H9 (cell line): ENCODE measurements around the gene MYH11. TPM values are rescaled to one million over a fixed set of nuclear protein-coding genes. Genes with fewer than 3 reads are reported as not detected.

Experiments
- DNase-seq: peaks from one replicate; pipeline ENCODE4 v3.0.0-alpha.2; 2017
- H2AFZ ChIP-seq: one replicate; pipeline ENCODE4 v1.6.1; 2013; ENCODE audit warnings: mild to moderate bottlenecking, low read length, control low read depth, moderate library complexity
- H2AK5ac ChIP-seq: 2 replicates; pipeline ENCODE4 v1.6.1; 2013; ENCODE audit warnings: low read length, control low read depth, mixed read lengths; ENCODE audit not compliant: insufficient read length
- H2BK120ac ChIP-seq: one replicate; pipeline ENCODE4 v1.6.1; 2013; ENCODE audit warnings: low read depth, mild to moderate bottlenecking, low read length, control low read depth, inconsistent platforms; ENCODE audit not compliant: poor library complexity, severe bottlenecking
- H2BK12ac ChIP-seq: 2 replicates; pipeline ENCODE4 v1.6.1; 2013; ENCODE audit warnings: low read length, control low read depth, mixed read lengths, low read depth; ENCODE audit not compliant: insufficient read length
- H2BK15ac ChIP-seq: 2 replicates; pipeline ENCODE4 v1.6.1; 2013; ENCODE audit warnings: low read depth, low read length, control low read depth
- H2BK20ac ChIP-seq: one replicate; pipeline ENCODE4 v1.6.1; 2013; ENCODE audit warnings: low read depth, mild to moderate bottlenecking, low read length, control low read depth, inconsistent platforms; ENCODE audit not compliant: poor library complexity, severe bottlenecking
- H2BK5ac ChIP-seq: 2 replicates; pipeline ENCODE4 v1.6.1; 2013; ENCODE audit warnings: low read length, control low read depth, mixed read lengths; ENCODE audit not compliant: insufficient read length
- H3K14ac ChIP-seq: 2 replicates; pipeline ENCODE4 v1.6.1; 2013; ENCODE audit warnings: low read length, control low read depth; ENCODE audit not compliant: insufficient read depth
- H3K18ac ChIP-seq: 2 replicates; pipeline ENCODE4 v1.6.1; 2013; ENCODE audit warnings: low read depth, mild to moderate bottlenecking, mixed read lengths, low read length, control low read depth; ENCODE audit not compliant: insufficient read length
- H3K23ac ChIP-seq: 2 replicates; pipeline ENCODE4 v1.6.1; 2013; ENCODE audit warnings: low read length, control low read depth, mixed read lengths, low read depth; ENCODE audit not compliant: insufficient read length
- H3K23me2 ChIP-seq: 2 replicates; pipeline ENCODE4 v1.6.1; 2013; ENCODE audit warnings: low read depth, mild to moderate bottlenecking, mixed read lengths, low read length, control low read depth; ENCODE audit not compliant: insufficient read length, poor library complexity, severe bottlenecking
- H3K27ac ChIP-seq: 2 replicates; pipeline ENCODE4 v1.5.1; 2013; ENCODE audit warnings: low read length, control low read depth, mixed read lengths, low read depth; ENCODE audit not compliant: insufficient read length
- H3K27me3 ChIP-seq: 2 replicates; pipeline ENCODE4 v1.6.1; 2013; ENCODE audit warnings: low read length, control low read depth, inconsistent platforms; ENCODE audit not compliant: insufficient read depth
- H3K4ac ChIP-seq: 2 replicates; pipeline ENCODE4 v1.6.1; 2013; ENCODE audit warnings: low read depth, mild to moderate bottlenecking, control low read depth, inconsistent platforms, low read length, moderate library complexity
- H3K4me1 ChIP-seq: 2 replicates; pipeline ENCODE4 v1.6.1; 2013; ENCODE audit warnings: low read length, control low read depth, inconsistent platforms; ENCODE audit not compliant: insufficient read depth
- H3K4me2 ChIP-seq: 2 replicates; pipeline ENCODE4 v1.6.1; 2013; ENCODE audit warnings: low read length, control low read depth, mixed read lengths; ENCODE audit not compliant: insufficient read length, insufficient read depth
- H3K56ac ChIP-seq: 2 replicates; pipeline ENCODE4 v1.6.1; 2013; ENCODE audit warnings: low read depth, mild to moderate bottlenecking, mixed read lengths, low read length, control low read depth; ENCODE audit not compliant: insufficient read length
- H3K79me1 ChIP-seq: 2 replicates; pipeline ENCODE4 v1.6.1; 2013; ENCODE audit warnings: low read depth, mild to moderate bottlenecking, moderate library complexity, low read length, control low read depth, inconsistent platforms; ENCODE audit not compliant: insufficient read depth, poor library complexity, severe bottlenecking
- H3K79me2 ChIP-seq: 2 replicates; pipeline ENCODE4 v1.6.1; 2013; ENCODE audit warnings: low read length, control low read depth, inconsistent platforms; ENCODE audit not compliant: insufficient read depth
- H3K9ac ChIP-seq: 2 replicates; pipeline ENCODE4 v1.6.1; 2013; ENCODE audit warnings: low read length, control low read depth, mixed read lengths; ENCODE audit not compliant: insufficient read length; ENCODE audit errors: extremely low read depth
- H3K9me3 ChIP-seq: one replicate; pipeline ENCODE4 v1.6.1; 2013; ENCODE audit warnings: low read depth, low read length, inconsistent platforms; ENCODE audit not compliant: control insufficient read depth
- H3T11ph ChIP-seq: one replicate; pipeline ENCODE4 v1.6.1; 2013; ENCODE audit warnings: mild to moderate bottlenecking, low read length, control low read depth, inconsistent platforms
- H4K20me1 ChIP-seq: one replicate; pipeline ENCODE4 v1.6.1; 2013; ENCODE audit not compliant: control insufficient read depth, insufficient read length, insufficient read depth
- H4K5ac ChIP-seq: 2 replicates; pipeline ENCODE4 v1.6.1; 2013; ENCODE audit warnings: low read depth, mild to moderate bottlenecking, mixed read lengths, low read length, control low read depth; ENCODE audit not compliant: insufficient read length
- H4K8ac ChIP-seq: replicated peaks from 2 replicates; pipeline ENCODE4 v1.6.1; 2013; ENCODE audit warnings: low read length, control low read depth, mixed read lengths, low read depth; ENCODE audit not compliant: insufficient read length
- H4K91ac ChIP-seq: 2 replicates; pipeline ENCODE4 v1.6.1; 2013; ENCODE audit warnings: low read depth, mild to moderate bottlenecking, moderate library complexity, mixed read lengths, low read length, control low read depth; ENCODE audit not compliant: insufficient read length
- H3K27ac Mint-ChIP-seq, 3 experiments: 2 replicates in 2 of 3; 3 replicates in 1 of 3; pipeline ENCODE4 v1.8.0; 2020 to 2021; ENCODE audit warnings: mixed read lengths in 3 of 3, mild to moderate bottlenecking in 1 of 3, moderate library complexity in 1 of 3
- H3K27me3 Mint-ChIP-seq: 2 replicates; pipeline ENCODE4 v1.8.0; 2021; ENCODE audit warnings: low read depth, mild to moderate bottlenecking, moderate library complexity, mixed read lengths
- H3K36me3 Mint-ChIP-seq, 3 experiments: 2 replicates in 2 of 3; 3 replicates in 1 of 3; pipeline ENCODE4 v1.8.0; 2020 to 2021; ENCODE audit warnings: low read depth in 3 of 3, mixed read lengths in 3 of 3; ENCODE audit not compliant: insufficient read depth in 1 of 3
- H3K4me1 Mint-ChIP-seq, 2 experiments: 2 replicates each; pipeline ENCODE4 v1.8.0; 2020; ENCODE audit warnings: mixed read lengths in 2 of 2
- H3K4me3 Mint-ChIP-seq, 2 experiments: 2 replicates in 1 of 2; 3 replicates in 1 of 2; pipeline ENCODE4 v1.8.0; 2020 to 2021; ENCODE audit warnings: mild to moderate bottlenecking in 2 of 2, mixed read lengths in 2 of 2, moderate library complexity in 1 of 2
- H3K9me3 Mint-ChIP-seq, 2 experiments: 2 replicates in 1 of 2; 3 replicates in 1 of 2; pipeline ENCODE4 v1.8.0; 2020; ENCODE audit warnings: mild to moderate bottlenecking in 2 of 2, mixed read lengths in 2 of 2, moderate library complexity in 1 of 2
- WGBS: extraction: QIAGEN DNeasy Blood & Tissue Kit; methylation state at CpG from one replicate; pipeline ENCODE4 v1.1.7; 2013; ENCODE audit warnings: missing lambda C conversion rate, low lambda C conversion rate, mixed read lengths; ENCODE audit not compliant: insufficient read length; ENCODE audit errors: extremely low coverage; 5-methylcytosine and 5-hydroxymethylcytosine counted together
- total RNA-seq: library from RNA; stranded (reverse); gene quantifications from 2 replicates; pipeline ENCODE4 v1.2.1, GENCODE V29; 2021
- TF ChIP-seq, protein P1 (sequence below): fragments of 200-600 bp; sonication (generic); conservative IDR thresholded peaks from 3 replicates; pipeline ENCODE4 v1.8.0; 2021; ENCODE audit warnings: antibody characterized with exemption, mild to moderate bottlenecking

The MYH11 gene
- total RNA-seq, 1 experiment from 2014 or later = 0.42 TPM

DNA sequence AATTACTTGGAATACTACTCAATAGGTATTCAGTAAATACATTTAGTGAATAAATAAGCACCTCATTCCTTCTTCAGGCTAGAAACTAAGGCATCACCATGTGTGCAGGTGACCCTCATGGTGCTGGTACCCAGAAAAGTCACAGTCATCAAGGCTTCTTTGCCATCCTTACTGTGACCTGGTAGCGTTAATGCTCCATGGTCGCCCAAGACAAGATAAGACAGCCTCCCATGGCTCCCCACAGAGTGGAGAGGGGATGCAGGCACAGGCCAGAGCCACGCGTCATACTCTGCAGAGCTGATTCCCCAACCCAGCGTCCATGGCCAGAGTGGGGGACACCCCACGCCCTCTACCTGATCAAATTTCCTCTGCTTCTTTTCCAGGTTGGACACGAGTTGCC is 133.0 kb downstream of the MYH11 start:
- Histone ChIP-seq H3K27me3 (no peaks in the 10 kb centered on the region), H3K4ac (no peak overlapping the region), H3K23ac (no peak overlapping the region), H2BK20ac (no peak overlapping the region), H3K23me2 (no peaks in the 10 kb centered on the region), H3K9ac (no peak overlapping the region), H4K5ac (no peak overlapping the region), H3K14ac (no peak overlapping the region), H3K4me2 (no peak overlapping the region), H3K4me1 (no peaks in the 10 kb centered on the region), H2BK15ac (no peak overlapping the region), H4K91ac (no peak overlapping the region), H3K27ac (no peak overlapping the region), H3K79me1 (no peaks in the 10 kb centered on the region), H3K9me3 (no peaks in the 10 kb centered on the region), H3K56ac (no peak overlapping the region), H2BK120ac (no peak overlapping the region), H2AFZ (no peak overlapping the region), H4K20me1 (no peaks in the 10 kb centered on the region), H2BK12ac (no peak overlapping the region), H3K18ac (no peak overlapping the region), H3T11ph (no peak overlapping the region), H2AK5ac (no peak overlapping the region), H2BK5ac (no peak overlapping the region), H4K8ac (no peak overlapping the region), H3K79me2 (no peaks in the 10 kb centered on the region)
- WGBS = no CpG with 5 or more reads among the region's 7 CpGs
- DNase-seq = no peak
- TF ChIP-seq, protein P1, sequence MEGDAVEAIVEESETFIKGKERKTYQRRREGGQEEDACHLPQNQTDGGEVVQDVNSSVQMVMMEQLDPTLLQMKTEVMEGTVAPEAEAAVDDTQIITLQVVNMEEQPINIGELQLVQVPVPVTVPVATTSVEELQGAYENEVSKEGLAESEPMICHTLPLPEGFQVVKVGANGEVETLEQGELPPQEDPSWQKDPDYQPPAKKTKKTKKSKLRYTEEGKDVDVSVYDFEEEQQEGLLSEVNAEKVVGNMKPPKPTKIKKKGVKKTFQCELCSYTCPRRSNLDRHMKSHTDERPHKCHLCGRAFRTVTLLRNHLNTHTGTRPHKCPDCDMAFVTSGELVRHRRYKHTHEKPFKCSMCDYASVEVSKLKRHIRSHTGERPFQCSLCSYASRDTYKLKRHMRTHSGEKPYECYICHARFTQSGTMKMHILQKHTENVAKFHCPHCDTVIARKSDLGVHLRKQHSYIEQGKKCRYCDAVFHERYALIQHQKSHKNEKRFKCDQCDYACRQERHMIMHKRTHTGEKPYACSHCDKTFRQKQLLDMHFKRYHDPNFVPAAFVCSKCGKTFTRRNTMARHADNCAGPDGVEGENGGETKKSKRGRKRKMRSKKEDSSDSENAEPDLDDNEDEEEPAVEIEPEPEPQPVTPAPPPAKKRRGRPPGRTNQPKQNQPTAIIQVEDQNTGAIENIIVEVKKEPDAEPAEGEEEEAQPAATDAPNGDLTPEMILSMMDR = no peak
- Mint-ChIP-seq H3K27ac (no peak overlapping the region), H3K9me3 (no peaks in the 10 kb centered on the region), H3K27me3 (peaks cover 2% of the 10 kb centered on the region; the same call in 1 of the 2 replicates), H3K4me1 (peaks cover 0 to 2% of the 10 kb centered on the region in 2 experiments; a peak in 1 of 4 replicates), H3K4me3 (no peak overlapping the region), H3K36me3 (peaks cover 14 to 27% (median 21%) of the 10 kb centered on the region in 3 experiments)
